Fibroblast of skin of abdomen (primary cell): ENCODE results near the gene CCNL2.
"Not testable (repeated sequence)": the region's sequence is repeated elsewhere in the genome, so short reads cannot be mapped to it uniquely, and the experiment has no call there.

Source experiments
- DNase-seq: peaks from one replicate; pipeline ENCODE4 v3.0.0-alpha.2; 2013

Gene CCNL2

DNA sequence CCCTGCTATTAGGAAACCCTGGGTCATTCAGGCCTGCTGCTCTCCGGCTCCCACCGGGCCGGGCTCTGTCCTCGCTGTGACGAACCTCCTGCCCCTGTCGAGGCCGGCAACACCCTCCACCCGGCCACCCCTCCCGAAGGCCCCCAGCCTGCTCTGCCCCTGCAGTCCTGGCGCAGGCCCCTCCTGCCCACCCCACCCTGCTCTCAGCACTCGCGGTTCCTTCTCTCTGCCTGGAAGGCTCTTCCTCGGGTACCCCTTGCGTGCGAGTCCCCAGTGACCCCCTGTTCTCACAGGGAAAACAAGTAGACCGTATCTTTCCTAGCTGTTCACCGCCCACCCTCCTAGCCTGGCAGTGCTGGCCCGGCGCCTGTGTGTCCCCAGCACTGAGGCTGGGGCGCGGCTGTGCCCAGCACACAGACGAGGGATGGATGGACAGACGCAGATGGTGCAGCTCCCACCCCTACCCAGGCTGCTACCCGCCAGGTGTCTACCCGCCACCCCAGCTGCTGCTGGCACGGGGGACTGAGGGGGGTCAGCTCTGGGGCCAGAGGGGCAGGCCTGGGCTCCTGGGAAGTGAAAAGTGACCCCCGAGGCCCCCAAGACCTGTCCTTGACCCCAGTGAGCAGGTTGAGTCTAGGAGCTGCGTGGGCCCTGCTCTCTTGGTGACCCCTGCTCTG lies 33.3 kb upstream of the CCNL2 start:
- no peak for DNase-seq

GRCh38 chr1:1431845-1432273 lies 32.7 kb upstream of the CCNL2 start:
- no peak for DNase-seq

GRCh38 chr1:1430992-1431844 lies 32.1 kb upstream of the CCNL2 start:
- DNase-seq, result no peak

DNA sequence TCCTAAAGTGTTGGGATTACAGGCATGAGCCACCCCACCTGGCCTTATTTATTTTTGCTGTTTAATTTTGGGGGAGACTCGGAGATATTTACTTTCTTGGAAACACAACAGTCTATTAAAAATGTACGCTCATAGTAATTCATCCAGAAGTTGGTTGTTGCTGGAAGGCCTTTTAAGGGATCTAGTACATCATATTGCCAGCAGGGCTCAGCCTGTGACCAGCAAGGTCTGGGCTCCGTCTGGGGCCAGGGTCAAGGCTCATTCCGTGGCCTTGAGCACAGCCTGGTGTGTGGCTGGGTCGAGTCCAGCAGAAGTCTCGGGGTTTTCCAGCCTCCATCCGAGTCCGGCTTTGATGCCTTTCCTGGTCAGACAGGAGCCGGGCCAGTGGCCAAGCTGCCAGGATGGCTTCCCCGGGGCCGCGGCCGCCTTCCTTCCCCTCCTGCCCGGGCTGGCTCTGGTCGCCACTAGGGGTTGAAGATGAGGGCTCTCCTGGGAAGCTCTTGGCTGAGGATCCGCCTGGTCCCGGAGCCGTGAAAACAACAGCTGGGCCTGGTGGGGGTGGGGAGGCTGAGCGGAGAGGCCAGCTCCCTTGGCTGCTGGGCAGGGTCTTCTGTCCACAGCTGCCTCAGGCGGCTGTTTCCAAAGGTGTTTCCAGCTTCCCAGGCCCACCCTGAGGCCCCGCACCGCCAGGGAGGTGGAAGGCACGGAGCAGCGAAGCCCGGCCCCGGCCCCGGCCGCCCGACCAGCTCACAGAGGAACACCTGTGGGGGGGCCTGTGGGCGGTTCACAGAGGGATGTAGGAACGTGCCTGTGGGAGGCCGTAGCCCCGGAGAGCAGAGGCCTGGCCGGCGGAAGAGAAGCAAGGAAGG lies 31.2 kb upstream of the CCNL2 start:
- peak; percentile 60 for DNase-seq

- no peak for DNase-seq
These were observed 30.5 kb upstream of the CCNL2 start for GRCh38 chr1:1429671-1430073.

- DNase-seq, result not testable (repeated sequence)
These were observed 29.8 kb upstream of the CCNL2 start for GRCh38 chr1:1428967-1429366.

- no peak for DNase-seq
These were observed 29.0 kb upstream of the CCNL2 start for GRCh38 chr1:1428174-1428573.

GRCh38 chr1:1427820-1428148 lies 28.6 kb upstream of the CCNL2 start:
- DNase-seq, result no peak

- DNase-seq, result no peak
These were observed 28.1 kb upstream of the CCNL2 start for GRCh38 chr1:1427106-1427819.

- DNase-seq, result no peak
These were observed 27.5 kb upstream of the CCNL2 start for GRCh38 chr1:1426496-1427105.

- no peak for DNase-seq
These were observed 26.8 kb upstream of the CCNL2 start for GRCh38 chr1:1425753-1426495.

GRCh38 chr1:1425426-1425752 lies 26.3 kb upstream of the CCNL2 start:
- DNase-seq, result no peak

DNA sequence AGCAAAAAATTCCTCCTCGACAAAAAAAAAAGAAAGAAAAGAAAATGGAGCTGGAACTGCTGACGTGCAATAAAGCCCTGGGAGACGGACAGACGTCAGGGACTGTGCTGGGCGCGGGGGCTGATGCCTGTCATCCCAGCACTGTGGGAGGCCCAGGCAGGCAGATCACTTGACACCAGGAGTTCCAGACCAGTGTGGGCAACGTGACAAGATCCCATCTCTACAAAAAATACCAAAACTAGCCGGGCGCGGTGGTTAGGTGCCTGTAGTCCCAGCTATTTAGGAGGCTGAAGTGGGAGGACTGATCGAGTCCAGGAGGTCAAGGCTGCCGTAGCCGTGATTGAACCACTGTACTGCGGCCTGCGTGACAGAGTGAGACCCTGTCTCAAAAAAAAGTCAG lies 25.6 kb upstream of the CCNL2 start:
- DNase-seq, result no peak

GRCh38 chr1:1423245-1423597 lies 24.1 kb upstream of the CCNL2 start:
- DNase-seq, result no peak

DNA sequence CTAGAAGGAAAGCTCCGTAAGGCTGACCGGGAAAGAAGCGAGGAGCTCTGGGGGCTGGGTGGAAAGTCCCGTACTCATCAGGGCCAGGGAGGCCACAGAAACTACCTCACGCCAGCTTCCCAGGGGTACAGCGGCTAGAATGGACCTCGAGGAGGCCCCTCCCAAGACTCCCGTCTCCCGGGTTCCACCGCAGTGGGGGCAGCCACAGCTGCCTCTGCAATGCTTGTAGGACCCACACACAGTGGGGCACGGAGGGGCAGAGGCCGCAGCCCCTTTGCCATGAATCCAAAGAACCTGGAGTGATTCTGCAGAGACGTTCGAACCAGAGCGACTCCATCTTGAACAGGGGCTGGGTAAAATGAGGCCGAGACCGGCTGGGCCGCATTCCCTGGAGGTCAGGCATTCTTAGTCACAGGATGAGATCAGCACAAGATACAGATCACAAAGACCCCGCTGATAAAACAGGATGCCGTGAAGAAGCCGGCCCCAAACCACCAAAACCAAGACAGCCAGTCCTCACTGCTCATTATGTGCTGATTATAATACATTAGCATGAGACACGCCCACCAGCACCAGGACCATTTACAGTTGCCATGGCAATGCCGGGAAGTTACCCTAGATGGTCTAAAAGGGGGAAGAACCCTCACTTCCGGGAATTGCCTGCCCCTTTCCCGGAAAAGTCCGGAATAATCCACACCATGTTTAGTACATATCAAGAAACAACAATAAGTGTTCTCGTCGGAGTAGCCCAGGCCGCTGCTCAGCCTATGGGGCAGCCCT lies 23.5 kb upstream of the CCNL2 start:
- DNase-seq, result peak; percentile 64

DNA sequence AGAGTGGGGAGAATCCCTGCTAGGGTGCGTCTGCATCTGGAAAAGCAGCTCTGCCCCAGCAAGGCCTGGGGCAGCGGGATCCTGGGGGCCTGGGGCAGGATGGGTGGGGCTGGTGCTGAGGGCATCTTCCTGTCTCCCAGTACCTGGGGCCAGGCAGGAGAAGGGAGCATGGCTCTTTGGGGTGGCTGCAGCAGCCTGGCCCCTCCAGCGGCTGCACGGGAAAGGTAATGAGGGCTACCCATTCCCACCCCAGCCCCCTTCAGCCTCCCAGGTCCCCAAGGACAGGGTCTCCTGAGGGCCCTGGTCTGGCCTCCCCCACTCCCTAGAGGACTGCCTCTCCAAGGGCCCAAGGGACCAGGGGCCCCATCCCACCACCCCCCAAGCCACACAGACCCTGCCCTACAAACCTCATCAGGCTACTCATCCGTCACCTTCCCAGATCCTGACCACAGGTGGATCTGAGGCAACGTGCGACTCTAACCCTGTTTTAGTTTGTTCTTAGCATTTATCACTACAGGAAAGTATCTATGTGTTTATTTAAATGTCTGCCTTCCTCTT lies 22.9 kb upstream of the CCNL2 start:
- DNase-seq, result no peak

DNA sequence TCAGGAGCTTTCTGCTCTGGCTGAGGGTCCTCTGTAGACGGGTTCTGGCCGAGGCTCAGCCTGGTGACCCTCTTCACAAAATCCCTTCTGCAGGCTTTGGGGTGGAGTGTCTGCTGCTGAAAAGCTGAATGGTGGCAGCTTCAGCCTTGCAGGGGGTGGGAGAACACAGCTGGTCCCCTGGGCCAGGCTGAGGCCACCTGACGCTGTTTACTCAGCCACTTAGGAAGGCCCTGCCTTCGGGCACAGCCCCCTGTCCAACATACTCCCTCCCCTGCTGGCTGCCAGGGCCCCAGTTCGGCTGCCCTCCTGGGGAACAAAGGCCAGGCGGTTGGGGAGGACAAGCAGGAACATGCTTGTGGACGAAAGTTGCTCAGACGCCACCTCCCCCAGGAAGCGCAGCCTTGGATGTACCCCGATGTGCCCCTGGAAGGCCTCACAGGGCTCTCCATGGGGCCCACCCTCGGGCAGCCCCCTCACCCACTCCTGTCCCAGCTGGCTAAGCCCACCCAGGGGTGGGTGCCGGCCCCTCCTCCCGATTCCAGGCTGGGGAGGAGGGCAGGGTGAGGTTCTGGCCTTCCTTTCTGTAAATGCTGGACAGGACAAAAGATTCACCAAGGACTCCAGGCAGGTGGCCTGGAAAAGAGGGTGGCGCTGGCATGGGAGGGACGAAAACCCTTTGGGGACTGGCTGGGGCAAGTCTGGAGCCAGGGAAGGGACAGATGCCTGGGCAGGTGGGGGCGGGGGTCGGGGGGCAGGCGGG lies 22.2 kb upstream of the CCNL2 start, which contains the start of gene ANKRD65:
Gene ANKRD65 (minus strand): TSS at position 130 of the 760 bp plus-strand sequence. CDS start 271 bp downstream, outside the sequence.
- no peak for DNase-seq

DNA sequence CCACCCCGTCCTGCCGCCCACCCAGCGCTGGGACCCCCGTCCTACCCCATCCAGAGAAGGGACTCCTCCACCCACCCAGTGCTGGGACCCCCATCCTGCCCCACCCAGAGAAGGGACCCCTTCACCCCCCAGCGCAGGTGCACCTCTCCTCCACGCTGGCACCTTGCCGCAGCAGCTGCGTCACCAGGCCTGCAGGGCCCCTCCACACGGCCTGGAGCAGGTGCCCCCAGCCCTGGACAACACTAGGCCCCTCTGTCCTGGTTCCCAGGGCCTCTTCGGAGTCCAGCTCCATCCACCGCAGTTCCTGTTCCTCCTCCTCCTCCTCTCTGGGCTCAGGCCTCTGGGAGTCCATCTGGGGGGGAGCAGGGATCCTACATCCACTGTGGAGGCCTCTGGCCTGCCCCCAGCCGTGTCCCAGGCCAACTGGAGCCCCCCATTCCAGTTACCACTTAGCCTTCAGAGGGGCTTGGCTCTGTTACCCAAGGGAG lies 21.6 kb upstream of the CCNL2 start:
- no peak for DNase-seq
